NCI-H82 treated with DMSO at 0.1 percent for 48 hours (cell line): ENCODE results near the gene U2SURP.
"Not testable (repeated sequence)": the region's sequence is repeated elsewhere in the genome, so short reads cannot be mapped to it uniquely, and the experiment has no call there.

Source experiments
- DNase-seq: peaks from one replicate; lab custom pipeline; 2025; ENCODE audit not compliant: unreplicated experiment; lab: John Stamatoyannopoulos, UW

The U2SURP gene

GRCh38 chr3:143070977-143071551, 69.7 kb downstream of the U2SURP start:
- DNase-seq: no peak

- DNase-seq: no peak
Observed at GRCh38 chr3:143071776-143072175, 70.4 kb downstream of the U2SURP start.

GRCh38 chr3:143072298-143073020, 71.1 kb downstream of the U2SURP start:
- not testable (repeated sequence) for DNase-seq

GRCh38 chr3:143073541-143073940, 72.2 kb downstream of the U2SURP start:
- DNase-seq: not testable (repeated sequence)

- not testable (repeated sequence) for DNase-seq
Observed at GRCh38 chr3:143073983-143074382, 72.6 kb downstream of the U2SURP start.

- no peak for DNase-seq
Observed at GRCh38 chr3:143078883-143079282, 77.5 kb downstream of the U2SURP start.

- DNase-seq: no peak
Observed at GRCh38 chr3:143080196-143080595, 78.8 kb downstream of the U2SURP start.

- no peak for DNase-seq
Observed at GRCh38 chr3:143081365-143081764, 80.0 kb downstream of the U2SURP start.

- no peak for DNase-seq
Observed at GRCh38 chr3:143081844-143082778, 80.7 kb downstream of the U2SURP start.

GRCh38 chr3:143083781-143084180, 82.4 kb downstream of the U2SURP start:
- DNase-seq: no peak

- DNase-seq: no peak
Observed at GRCh38 chr3:143084856-143085731, 83.7 kb downstream of the U2SURP start.

GRCh38 chr3:143088835-143089234, 87.5 kb downstream of the U2SURP start:
- DNase-seq: no peak

- DNase-seq: no peak
Observed at GRCh38 chr3:143089965-143090364, 88.6 kb downstream of the U2SURP start.

GRCh38 chr3:143090486-143090885, 89.1 kb downstream of the U2SURP start:
- no peak for DNase-seq

- DNase-seq: no peak
Observed at GRCh38 chr3:143090976-143091837, 89.8 kb downstream of the U2SURP start.

- DNase-seq: no peak
Observed at GRCh38 chr3:143092191-143092590, 90.8 kb downstream of the U2SURP start.

GRCh38 chr3:143095813-143096212, 94.4 kb downstream of the U2SURP start:
- no peak for DNase-seq

- no peak for DNase-seq
Observed at GRCh38 chr3:143098032-143098764, 96.8 kb downstream of the U2SURP start.

- DNase-seq: no peak
Observed at GRCh38 chr3:143099210-143099609, 97.8 kb downstream of the U2SURP start.
